HG02798 (cell line): Measurements from ENCODE around the gene FRY.

Experiments used
- ATAC-seq: cut with Tn5 transposase; IDR thresholded peaks from one replicate; pipeline ENCODE4 v1.9.1; 2021; ENCODE audit warnings: mild to moderate bottlenecking; ENCODE audit not compliant: unreplicated experiment, poor library complexity

The FRY gene

GRCh38 chr13:32073180-32073864 is 41.7 kb downstream of the FRY start:
- no peak for ATAC-seq

- ATAC-seq, result no peak
Observed at GRCh38 chr13:32075170-32075851, 43.7 kb downstream of the FRY start.

- ATAC-seq, result no peak
Observed at GRCh38 chr13:32079587-32079986, 48.0 kb downstream of the FRY start.

GRCh38 chr13:32080328-32080744 is 48.8 kb downstream of the FRY start:
- no peak for ATAC-seq

- no peak for ATAC-seq
Observed at GRCh38 chr13:32081591-32081990, 50.0 kb downstream of the FRY start.

GRCh38 chr13:32086366-32086765 is 54.8 kb downstream of the FRY start:
- ATAC-seq, result no peak

GRCh38 chr13:32086791-32087441 is 55.3 kb downstream of the FRY start:
- no peak for ATAC-seq

GRCh38 chr13:32087955-32088747 is 56.6 kb downstream of the FRY start:
- no peak for ATAC-seq

GRCh38 chr13:32092496-32092895 is 60.9 kb downstream of the FRY start:
- no peak for ATAC-seq

- ATAC-seq, result no peak
Observed at GRCh38 chr13:32093006-32093405, 61.4 kb downstream of the FRY start.

- no peak for ATAC-seq
Observed at GRCh38 chr13:32098272-32098671, 66.7 kb downstream of the FRY start.

- no peak for ATAC-seq
Observed at GRCh38 chr13:32105653-32106313, 74.2 kb downstream of the FRY start.

GRCh38 chr13:32107474-32107873 is 75.9 kb downstream of the FRY start:
- ATAC-seq, result no peak

GRCh38 chr13:32107973-32108372 is 76.4 kb downstream of the FRY start:
- ATAC-seq, result no peak

GRCh38 chr13:32113532-32113931 is 82.0 kb downstream of the FRY start:
- ATAC-seq, result no peak

- ATAC-seq, result no peak
Observed at GRCh38 chr13:32114284-32114950, 82.8 kb downstream of the FRY start.

GRCh38 chr13:32115066-32115465 is 83.5 kb downstream of the FRY start:
- no peak for ATAC-seq

GRCh38 chr13:32116210-32116609 is 84.6 kb downstream of the FRY start:
- ATAC-seq, result no peak

- no peak for ATAC-seq
Observed at GRCh38 chr13:32117001-32117400, 85.4 kb downstream of the FRY start.

- ATAC-seq, result no peak
Observed at GRCh38 chr13:32117701-32118100, 86.1 kb downstream of the FRY start.
